GM21367 (cell line): ENCODE results near the gene MRPL52.
"Not testable (repeated sequence)": the region's sequence is repeated elsewhere in the genome, so short reads cannot be mapped to it uniquely, and the experiment has no call there.

Experiments used
- ATAC-seq: cut with Tn5 transposase; IDR thresholded peaks from one replicate; pipeline ENCODE4 v1.9.1; 2021; ENCODE audit not compliant: unreplicated experiment

Gene MRPL52

GRCh38 chr14:22808388-22809209 lies 21.1 kb upstream of the MRPL52 start:
- no peak for ATAC-seq

- ATAC-seq = no peak
Measured at GRCh38 chr14:22811722-22812121, 18.0 kb upstream of the MRPL52 start.

- no peak for ATAC-seq
Measured at GRCh38 chr14:22812744-22813143, 16.9 kb upstream of the MRPL52 start.

GRCh38 chr14:22813145-22813544 lies 16.5 kb upstream of the MRPL52 start:
- no peak for ATAC-seq

GRCh38 chr14:22814373-22814772 lies 15.3 kb upstream of the MRPL52 start:
- ATAC-seq = no peak

- no peak for ATAC-seq
Measured at GRCh38 chr14:22814941-22815713, 14.6 kb upstream of the MRPL52 start, which contains the start of gene SLC7A7. TSS of gene SLC7A7 (minus strand) at chr14:22815435. CDS start at chr14:22813398, 2,037 bp downstream.

- ATAC-seq = no peak
Measured at GRCh38 chr14:22819151-22819988, 10.3 kb upstream of the MRPL52 start.

GRCh38 chr14:22820731-22821130 lies 9.0 kb upstream of the MRPL52 start:
- no peak for ATAC-seq

GRCh38 chr14:22821193-22822015 lies 8.3 kb upstream of the MRPL52 start:
- no peak for ATAC-seq

GRCh38 chr14:22822016-22822570 lies 7.6 kb upstream of the MRPL52 start:
- no peak for ATAC-seq

- ATAC-seq = peak; percentile 41
Measured at GRCh38 chr14:22822571-22823098, 7.1 kb upstream of the MRPL52 start.

- ATAC-seq = no peak
Measured at GRCh38 chr14:22824711-22825359, 4.9 kb upstream of the MRPL52 start.

- ATAC-seq = not testable (repeated sequence)
Measured at GRCh38 chr14:22829076-22829660, 519 bp upstream of the MRPL52 start.

- no peak for ATAC-seq
Measured at GRCh38 chr14:22830443-22831010, 840 bp downstream of the MRPL52 start.

GRCh38 chr14:22835505-22835904 lies 5.8 kb downstream of the MRPL52 start:
- no peak for ATAC-seq

GRCh38 chr14:22836301-22837113 lies 6.8 kb downstream of the MRPL52 start, which contains the start of gene MMP14:
TSS of gene MMP14 (plus strand) at chr14:22836585. CDS start at chr14:22836818, 233 bp downstream.
- ATAC-seq = no peak

- no peak for ATAC-seq
Measured at GRCh38 chr14:22837114-22837749, 7.5 kb downstream of the MRPL52 start.
